Measurements from ENCODE around the gene ARF1.

- TF ChIP-seq CTCF (IDR thresholded peaks at IDR 0.05) = no peak
- TF ChIP-seq EP300 (IDR thresholded peaks at IDR 0.05) = no peak
- TF ChIP-seq POLR2A (IDR thresholded peaks at IDR 0.05) = no peak
- no peak for TF ChIP-seq POLR2AphosphoS5 (IDR thresholded peaks at IDR 0.05)
Measured at GRCh38 chr1:228070851-228071250, 11.7 kb upstream of the ARF1 start.

Data from suprapubic skin (tissue), 4 donors.